Liver (tissue), 3 donors: ENCODE data around the gene GNPTG.

Source experiments
- FOXA2 ChIP-seq: IDR thresholded peaks from 2 replicates; pipeline ENCODE4 v1.6.1; 2016; ENCODE audit warnings: antibody characterized with exemption
- JUND ChIP-seq, 2 donors: IDR thresholded peaks; 2 replicates each; pipeline ENCODE4 v1.6.1; 2016; ENCODE audit warnings: antibody characterized with exemption in 2 of 2
- SP1 ChIP-seq: IDR thresholded peaks from 2 replicates; pipeline ENCODE4 v1.6.1; 2018; ENCODE audit warnings: antibody characterized with exemption, mild to moderate bottlenecking
- TAF1 ChIP-seq: conservative IDR thresholded peaks from 2 replicates; pipeline ENCODE4 v1.6.1; 2016; ENCODE audit warnings: antibody characterized with exemption, mild to moderate bottlenecking
- TF ChIP-seq, protein P1 (sequence below): fragments of 150-350 bp; IDR thresholded peaks from 2 replicates; pipeline ENCODE4 v1.5.1; 2017; ENCODE audit warnings: improper control_type of control experiment, low read depth, low read length; ENCODE audit not compliant: missing input control
- TF ChIP-seq, protein P2 (sequence below): IDR thresholded peaks from 2 replicates; pipeline ENCODE4 v1.6.1; 2016; ENCODE audit warnings: antibody characterized with exemption
- donor health status: healthy.
- donor health status: healthy.

- TF ChIP-seq, protein P1, sequence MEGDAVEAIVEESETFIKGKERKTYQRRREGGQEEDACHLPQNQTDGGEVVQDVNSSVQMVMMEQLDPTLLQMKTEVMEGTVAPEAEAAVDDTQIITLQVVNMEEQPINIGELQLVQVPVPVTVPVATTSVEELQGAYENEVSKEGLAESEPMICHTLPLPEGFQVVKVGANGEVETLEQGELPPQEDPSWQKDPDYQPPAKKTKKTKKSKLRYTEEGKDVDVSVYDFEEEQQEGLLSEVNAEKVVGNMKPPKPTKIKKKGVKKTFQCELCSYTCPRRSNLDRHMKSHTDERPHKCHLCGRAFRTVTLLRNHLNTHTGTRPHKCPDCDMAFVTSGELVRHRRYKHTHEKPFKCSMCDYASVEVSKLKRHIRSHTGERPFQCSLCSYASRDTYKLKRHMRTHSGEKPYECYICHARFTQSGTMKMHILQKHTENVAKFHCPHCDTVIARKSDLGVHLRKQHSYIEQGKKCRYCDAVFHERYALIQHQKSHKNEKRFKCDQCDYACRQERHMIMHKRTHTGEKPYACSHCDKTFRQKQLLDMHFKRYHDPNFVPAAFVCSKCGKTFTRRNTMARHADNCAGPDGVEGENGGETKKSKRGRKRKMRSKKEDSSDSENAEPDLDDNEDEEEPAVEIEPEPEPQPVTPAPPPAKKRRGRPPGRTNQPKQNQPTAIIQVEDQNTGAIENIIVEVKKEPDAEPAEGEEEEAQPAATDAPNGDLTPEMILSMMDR: no peak
- TF ChIP-seq FOXA2: no peak
- TF ChIP-seq, protein P2, sequence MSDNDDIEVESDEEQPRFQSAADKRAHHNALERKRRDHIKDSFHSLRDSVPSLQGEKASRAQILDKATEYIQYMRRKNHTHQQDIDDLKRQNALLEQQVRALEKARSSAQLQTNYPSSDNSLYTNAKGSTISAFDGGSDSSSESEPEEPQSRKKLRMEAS: no peak
- no peak for TF ChIP-seq TAF1
- no peak for TF ChIP-seq SP1
- no peak for TF ChIP-seq JUND (IDR thresholded peaks at IDR 0.05)
These were observed 38.0 kb downstream of the GNPTG start for GRCh38 chr16:1389762-1390161.
